ENCODE results near the gene SAP30. TPM values are rescaled to one million over a fixed set of nuclear protein-coding genes. Genes with fewer than 3 reads are reported as not detected.

SAP30 gene
- total RNA-seq, 1 experiment from 2014 or later: 20.0 TPM

DNA sequence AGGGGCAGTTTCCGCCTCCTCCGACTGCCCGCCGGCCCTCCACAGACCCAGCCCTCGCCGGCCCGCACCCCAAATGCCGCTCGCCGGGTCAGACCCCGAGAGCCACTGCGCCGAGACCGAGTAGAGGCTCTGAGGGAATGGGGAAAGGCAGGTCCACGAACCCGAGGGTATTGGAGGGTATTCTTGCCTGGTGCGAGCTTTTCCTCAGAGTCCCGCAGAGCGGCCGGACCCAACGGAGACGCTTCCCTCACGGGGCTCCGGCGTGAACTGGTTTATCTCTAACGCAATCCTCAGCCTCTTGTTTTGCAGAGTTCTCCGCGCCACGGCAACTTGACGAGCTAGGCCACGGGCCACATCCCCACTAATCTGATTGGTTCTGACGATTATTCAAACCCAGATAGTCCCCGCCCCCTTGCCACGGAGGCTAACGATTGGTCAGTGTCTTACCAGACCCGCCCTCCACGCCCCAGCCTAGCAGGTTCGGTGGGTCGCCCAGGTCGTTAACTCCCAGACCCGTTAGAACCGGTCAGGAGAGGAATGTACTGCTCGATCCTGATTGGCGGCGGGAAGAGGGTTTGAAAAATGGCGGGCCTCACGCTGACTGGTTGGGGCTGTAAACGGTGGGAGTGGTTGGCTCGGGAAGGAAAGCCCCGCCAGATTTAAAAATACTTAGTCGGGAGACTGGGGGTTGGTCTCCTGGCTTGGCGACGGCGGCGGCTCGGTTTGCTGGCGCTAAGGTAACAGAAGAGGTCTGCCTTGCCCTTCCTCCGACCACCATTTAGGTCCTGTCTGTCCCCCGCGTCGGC is 36.5 kb upstream of the SAP30 start, which contains the start of gene HMGB2 (continued):
- TF ChIP-seq ZNF232 (CRISPR knock-in tag; IDR thresholded peaks at IDR 0.05): peak; percentile 93; the same call in 1 of the 2 replicates
- TF ChIP-seq ZBTB21 (CRISPR knock-in tag; IDR thresholded peaks at IDR 0.05; ENCODE audit: borderline replicate concordance): peak; percentile 79; the same call in 1 of the 2 replicates

DNA sequence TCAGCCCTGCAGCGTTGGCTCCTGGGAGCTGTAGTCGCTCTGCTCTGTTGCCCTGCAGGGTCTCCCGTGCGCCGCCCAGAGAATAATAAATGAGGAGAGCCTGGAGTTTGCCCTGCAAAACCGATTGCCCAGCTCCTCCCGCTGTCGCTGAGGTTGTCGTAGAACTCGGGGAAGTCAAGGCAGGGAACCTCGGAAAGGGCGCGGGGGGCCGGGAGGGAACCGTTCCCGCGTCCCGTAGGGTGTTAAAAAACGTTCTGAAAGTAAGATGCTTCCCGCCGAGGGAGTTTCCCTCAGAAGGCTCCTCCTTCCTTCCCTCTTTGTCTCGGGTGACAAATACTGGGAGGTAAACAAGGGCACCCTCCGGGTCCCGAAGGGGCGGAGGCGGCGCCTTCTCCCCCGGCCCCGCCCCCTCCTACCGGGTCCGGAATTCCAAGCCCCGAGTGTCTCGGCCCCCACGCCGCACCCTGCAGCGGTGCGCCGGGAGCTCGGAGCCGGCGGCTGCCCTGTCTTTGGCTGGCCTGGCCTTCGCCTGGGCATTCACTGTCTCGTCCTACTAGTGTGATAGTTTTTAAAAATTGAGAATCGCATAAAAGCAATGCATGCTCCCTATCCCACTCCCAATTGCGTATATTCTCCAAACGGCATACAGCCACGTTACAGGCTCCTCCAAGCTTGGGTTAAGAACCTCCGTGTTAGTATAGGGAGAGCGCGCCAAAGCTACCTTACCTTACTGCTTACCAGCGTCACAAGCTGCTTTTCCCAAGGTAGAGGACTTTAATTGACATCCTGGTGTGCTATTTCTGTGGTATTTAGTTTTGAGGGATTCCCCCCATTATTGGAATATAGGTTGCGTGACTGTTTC is 35.6 kb upstream of the SAP30 start:
- CTCF ChIA-PET: interaction anchor here (1.0 to 3.4 kb wide), 10 partner anchors 14 to 443 kb away, joined by 3 to 23 read pairs (median 6); no protein-coding TSS in a partner anchor
- TF ChIP-seq MXD4 (CRISPR knock-in tag; IDR thresholded peaks at IDR 0.05; ENCODE audit: borderline replicate concordance): no peak
- no peak for TF ChIP-seq RORB (CRISPR knock-in tag; IDR thresholded peaks at IDR 0.05)
- no peak for TF ChIP-seq AR (CRISPR knock-in tag; IDR thresholded peaks at IDR 0.05)
- TF ChIP-seq HMGXB4 (CRISPR knock-in tag; IDR thresholded peaks at IDR 0.05): no peak
- no peak for TF ChIP-seq ATF3 (CRISPR knock-in tag; conservative IDR thresholded peaks at IDR 0.05)
- no peak for TF ChIP-seq USF2 (CRISPR knock-in tag; IDR thresholded peaks at IDR 0.05)
- TF ChIP-seq, protein P1, sequence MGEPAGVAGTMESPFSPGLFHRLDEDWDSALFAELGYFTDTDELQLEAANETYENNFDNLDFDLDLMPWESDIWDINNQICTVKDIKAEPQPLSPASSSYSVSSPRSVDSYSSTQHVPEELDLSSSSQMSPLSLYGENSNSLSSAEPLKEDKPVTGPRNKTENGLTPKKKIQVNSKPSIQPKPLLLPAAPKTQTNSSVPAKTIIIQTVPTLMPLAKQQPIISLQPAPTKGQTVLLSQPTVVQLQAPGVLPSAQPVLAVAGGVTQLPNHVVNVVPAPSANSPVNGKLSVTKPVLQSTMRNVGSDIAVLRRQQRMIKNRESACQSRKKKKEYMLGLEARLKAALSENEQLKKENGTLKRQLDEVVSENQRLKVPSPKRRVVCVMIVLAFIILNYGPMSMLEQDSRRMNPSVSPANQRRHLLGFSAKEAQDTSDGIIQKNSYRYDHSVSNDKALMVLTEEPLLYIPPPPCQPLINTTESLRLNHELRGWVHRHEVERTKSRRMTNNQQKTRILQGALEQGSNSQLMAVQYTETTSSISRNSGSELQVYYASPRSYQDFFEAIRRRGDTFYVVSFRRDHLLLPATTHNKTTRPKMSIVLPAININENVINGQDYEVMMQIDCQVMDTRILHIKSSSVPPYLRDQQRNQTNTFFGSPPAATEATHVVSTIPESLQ (CRISPR knock-in tag; IDR thresholded peaks at IDR 0.05): no peak
- TF ChIP-seq ETV6 (CRISPR knock-in tag; IDR thresholded peaks at IDR 0.05): 0 out of 2 replicates have a peak, but pooled peaks have one; percentile 16
- no peak for TF ChIP-seq ZBTB21 (CRISPR knock-in tag; IDR thresholded peaks at IDR 0.05; ENCODE audit: borderline replicate concordance)
- TF ChIP-seq IRF2 (CRISPR knock-in tag; IDR thresholded peaks at IDR 0.05; ENCODE audit: borderline replicate concordance, low read depth): no peak
- TF ChIP-seq ERG (CRISPR knock-in tag; IDR thresholded peaks at IDR 0.05): no peak
- TF ChIP-seq TP53 (CRISPR knock-in tag; IDR thresholded peaks at IDR 0.05): no peak
- no peak for TF ChIP-seq MYBL2 (CRISPR knock-in tag; IDR thresholded peaks at IDR 0.05)
- TF ChIP-seq CTCF (IDR thresholded peaks at IDR 0.05): no peak
- no peak for TF ChIP-seq PRRX2 (CRISPR knock-in tag; IDR thresholded peaks at IDR 0.05)
- no peak for TF ChIP-seq ZNF232 (CRISPR knock-in tag; IDR thresholded peaks at IDR 0.05)
- TF ChIP-seq, protein P2, sequence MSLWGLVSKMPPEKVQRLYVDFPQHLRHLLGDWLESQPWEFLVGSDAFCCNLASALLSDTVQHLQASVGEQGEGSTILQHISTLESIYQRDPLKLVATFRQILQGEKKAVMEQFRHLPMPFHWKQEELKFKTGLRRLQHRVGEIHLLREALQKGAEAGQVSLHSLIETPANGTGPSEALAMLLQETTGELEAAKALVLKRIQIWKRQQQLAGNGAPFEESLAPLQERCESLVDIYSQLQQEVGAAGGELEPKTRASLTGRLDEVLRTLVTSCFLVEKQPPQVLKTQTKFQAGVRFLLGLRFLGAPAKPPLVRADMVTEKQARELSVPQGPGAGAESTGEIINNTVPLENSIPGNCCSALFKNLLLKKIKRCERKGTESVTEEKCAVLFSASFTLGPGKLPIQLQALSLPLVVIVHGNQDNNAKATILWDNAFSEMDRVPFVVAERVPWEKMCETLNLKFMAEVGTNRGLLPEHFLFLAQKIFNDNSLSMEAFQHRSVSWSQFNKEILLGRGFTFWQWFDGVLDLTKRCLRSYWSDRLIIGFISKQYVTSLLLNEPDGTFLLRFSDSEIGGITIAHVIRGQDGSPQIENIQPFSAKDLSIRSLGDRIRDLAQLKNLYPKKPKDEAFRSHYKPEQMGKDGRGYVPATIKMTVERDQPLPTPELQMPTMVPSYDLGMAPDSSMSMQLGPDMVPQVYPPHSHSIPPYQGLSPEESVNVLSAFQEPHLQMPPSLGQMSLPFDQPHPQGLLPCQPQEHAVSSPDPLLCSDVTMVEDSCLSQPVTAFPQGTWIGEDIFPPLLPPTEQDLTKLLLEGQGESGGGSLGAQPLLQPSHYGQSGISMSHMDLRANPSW (CRISPR knock-in tag; conservative IDR thresholded peaks at IDR 0.05; ENCODE audit: low read depth): no peak
- 0 out of 2 replicates have a peak, but pooled peaks have one; percentile 24 for TF ChIP-seq EMX1 (CRISPR knock-in tag; IDR thresholded peaks at IDR 0.05)

More for the DNA sequence above, 35.6 kb upstream of the SAP30 start:
- POLR2A ChIA-PET: interaction anchor here (0.6 to 4.5 kb wide), 19 partner anchors 16 to 322 kb away, joined by 3 to 109 read pairs (median 4); partner anchors contain the start of genes GALNT7 and SAP30
- Mint-ChIP-seq H3K9me3 (no peaks in the 10 kb centered on the region), H3K4me3 (peak overlapping the region; percentile 96), H3K27ac (peak overlapping the region; percentile 100), H3K4me1 (peaks cover 36% of the 10 kb centered on the region), H3K27me3 (ENCODE audit: low read depth) (no peaks in the 10 kb centered on the region), H3K36me3 (peaks cover 33% of the 10 kb centered on the region)
- peak; percentile 61 for ATAC-seq
- peak; percentile 87 for DNase-seq (ENCODE audit: low spot score)
